ENCODE data around the gene KRTAP10-7. TPM values are rescaled to one million over a fixed set of nuclear protein-coding genes. Genes with fewer than 3 reads are reported as not detected.

The KRTAP10-7 gene
- total and polyA plus RNA-seq, 9 of the 15 experiments (the other 6 are each of a cell fraction or from before 2014, with no cell fraction given) = not detected

DNA sequence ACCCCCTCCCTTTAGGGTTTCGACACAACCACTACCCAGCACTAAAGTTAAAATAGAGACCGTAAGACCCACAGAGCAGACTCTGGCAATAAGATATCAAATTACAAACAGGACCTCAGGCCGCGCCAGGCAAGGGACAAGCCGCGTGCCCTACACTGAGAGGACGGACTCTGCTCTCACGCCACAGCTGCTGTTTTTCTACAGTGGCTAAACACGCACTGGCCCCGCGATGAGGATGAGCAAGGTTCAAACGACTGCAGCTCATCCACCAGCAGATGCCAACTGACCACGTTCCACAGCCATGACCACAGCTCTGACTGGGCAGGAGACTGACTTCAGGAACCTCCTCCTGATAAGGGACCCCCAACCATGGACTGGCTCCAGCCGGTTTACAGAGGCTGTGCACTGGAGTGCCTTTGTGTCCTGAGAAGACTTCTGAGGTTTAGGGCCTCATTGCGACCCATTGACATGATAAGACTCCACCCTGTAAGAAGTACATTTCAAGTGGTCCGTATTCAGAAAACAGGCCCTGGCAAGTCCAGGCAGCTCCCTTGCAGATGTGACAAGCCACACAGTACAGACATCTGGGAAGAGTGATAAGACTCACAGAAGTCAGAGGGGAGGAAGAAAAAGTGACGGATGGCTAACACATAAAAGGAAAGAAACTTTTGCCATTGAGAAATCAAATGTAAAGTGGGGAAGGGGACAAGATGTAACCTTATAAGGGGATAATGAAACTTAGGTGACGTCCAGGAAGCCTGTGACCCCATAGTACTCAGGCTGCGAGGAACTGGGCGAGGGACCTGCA lies 6.6 kb upstream of the KRTAP10-7 start (continued):
- TF ChIP-seq SRF (CRISPR knock-in tag; IDR thresholded peaks at IDR 0.05) (peak in 1 of 2 experiments; percentile 83; a peak in 2 of 4 replicates), CREB1 (IDR thresholded peaks at IDR 0.05) (no peak), CREB1 (CRISPR knock-in tag; IDR thresholded peaks at IDR 0.05) (peak; percentile 41), ZNF347 (CRISPR knock-in tag; IDR thresholded peaks at IDR 0.05; ENCODE audit: low read depth) (no peak), DEAF1 (CRISPR knock-in tag; IDR thresholded peaks at IDR 0.05) (no peak), CTBP1 (IDR thresholded peaks at IDR 0.05; ENCODE audit: borderline replicate concordance) (peak; percentile 83), PBX2 (CRISPR knock-in tag; IDR thresholded peaks at IDR 0.05; ENCODE audit: low read depth) (no peak; the same call in 1 of the 2 replicates), PBX2 (tag; conservative IDR thresholded peaks at IDR 0.05; ENCODE audit: low read depth) (peak; percentile 94), ZFP36 (IDR thresholded peaks at IDR 0.05; ENCODE audit: low read depth, low read length, partially characterized antibody) (peak; percentile 75), USF2 (CRISPR knock-in tag; IDR thresholded peaks at IDR 0.05) (no peak), SMAD1 (IDR thresholded peaks at IDR 0.05; ENCODE audit: low read depth, low read length, partially characterized antibody) (no peak), AFF1 (IDR thresholded peaks at IDR 0.05; ENCODE audit: low read depth in 1 of 2, partially characterized antibody in 2 of 2) (no peak), MEF2A (IDR thresholded peaks at IDR 0.05; ENCODE audit: control insufficient read depth, low read depth, low read length) (no peak), JUND (IDR thresholded peaks at IDR 0.05; ENCODE audit: borderline replicate concordance, low read depth, low read length) (peak; percentile 54), JUND (tag; IDR thresholded peaks at IDR 0.05; ENCODE audit: borderline replicate concordance, low read depth, low read length) (peak; percentile 33; the same call in 1 of the 3 replicates), ZFX (CRISPR knock-in tag; IDR thresholded peaks at IDR 0.05) (0 out of 2 replicates have a peak, but pooled peaks have one; percentile 38), GTF2A2 (tag; IDR thresholded peaks at IDR 0.05) (no peak), PTTG1 (tag; IDR thresholded peaks at IDR 0.05; ENCODE audit: low read depth) (peak; percentile 55)
